Measurements from ENCODE around the gene CDK14. TPM values are rescaled to one million over a fixed set of nuclear protein-coding genes. Genes with fewer than 3 reads are reported as not detected.

The CDK14 gene
- total RNA-seq, 1 donor from 2014 or later: 64.6 TPM

GRCh38 chr7:91201442-91202113 lies 605.5 kb downstream of the CDK14 start:
- Mint-ChIP-seq H3K27me3 (ENCODE audit: low read depth) (no peaks in the 10 kb centered on the region), H3K4me3 (no peak overlapping the region), H3K9me3 (peaks cover 15% of the 10 kb centered on the region), H3K27ac (no peak overlapping the region), H3K4me1 (no peaks in the 10 kb centered on the region), H3K36me3 (peaks cover 12% of the 10 kb centered on the region)
- no peak for DNase-seq (ENCODE audit: low spot score in 2 of 2, unreplicated experiment in 2 of 2)
- TF ChIP-seq CTCF (IDR thresholded peaks at IDR 0.05; ENCODE audit: unreplicated experiment): no peak

- Mint-ChIP-seq H3K27ac (no peak overlapping the region), H3K36me3 (peaks cover 19% of the 10 kb centered on the region), H3K4me1 (no peaks in the 10 kb centered on the region), H3K9me3 (peaks cover 15% of the 10 kb centered on the region), H3K27me3 (ENCODE audit: low read depth) (no peaks in the 10 kb centered on the region), H3K4me3 (no peak overlapping the region)
- no peak for TF ChIP-seq CTCF (IDR thresholded peaks at IDR 0.05; ENCODE audit: unreplicated experiment)
- no peak for DNase-seq (ENCODE audit: low spot score in 2 of 2, unreplicated experiment in 2 of 2)
These were observed 610.3 kb downstream of the CDK14 start for GRCh38 chr7:91206361-91206960.

GRCh38 chr7:91212582-91212981 lies 616.5 kb downstream of the CDK14 start:
- H3K27me3 Mint-ChIP-seq (ENCODE audit: low read depth): no peaks in the 10 kb centered on the region
- H3K36me3 Mint-ChIP-seq: peaks cover 7% of the 10 kb centered on the region
- DNase-seq (ENCODE audit: low spot score in 2 of 2, unreplicated experiment in 2 of 2): no peak
- no peak for TF ChIP-seq CTCF (IDR thresholded peaks at IDR 0.05; ENCODE audit: unreplicated experiment)
- no peak overlapping the region for H3K4me3 Mint-ChIP-seq
- H3K27ac Mint-ChIP-seq: no peak overlapping the region
- no peaks in the 10 kb centered on the region for H3K4me1 Mint-ChIP-seq
- H3K9me3 Mint-ChIP-seq: no peaks in the 10 kb centered on the region

- no peak for TF ChIP-seq CTCF (IDR thresholded peaks at IDR 0.05; ENCODE audit: unreplicated experiment)
- Mint-ChIP-seq H3K27me3 (ENCODE audit: low read depth) (peaks cover 14% of the 10 kb centered on the region), H3K4me3 (no peak overlapping the region)
These were observed 630.3 kb downstream of the CDK14 start for GRCh38 chr7:91226411-91226810.

DNA sequence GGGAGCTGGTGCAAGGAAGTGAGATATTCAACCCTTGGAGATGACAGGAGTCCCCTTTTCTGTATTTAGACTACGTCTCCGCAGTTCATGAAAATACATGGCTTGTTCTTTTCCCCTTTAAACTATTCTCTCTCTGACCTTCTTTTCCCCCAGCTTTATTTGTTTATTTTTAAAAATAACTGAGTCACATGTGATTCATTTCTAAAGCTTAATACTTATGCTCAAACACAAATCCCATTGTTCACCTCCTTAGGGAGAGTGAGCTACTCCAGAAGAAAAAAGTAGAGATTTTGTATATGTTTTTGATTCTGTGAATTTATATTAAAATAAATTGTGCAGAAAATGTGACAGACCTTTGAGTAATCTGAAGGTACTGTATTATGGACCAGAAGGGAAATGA lies 632.2 kb downstream of the CDK14 start:
- Mint-ChIP-seq H3K9me3 (peaks cover 9% of the 10 kb centered on the region), H3K4me1 (no peaks in the 10 kb centered on the region), H3K27me3 (ENCODE audit: low read depth) (peaks cover 23% of the 10 kb centered on the region), H3K36me3 (no peaks in the 10 kb centered on the region), H3K4me3 (no peak overlapping the region), H3K27ac (no peak overlapping the region)
- DNase-seq (ENCODE audit: low spot score in 2 of 2, unreplicated experiment in 2 of 2): no peak
- TF ChIP-seq CTCF (IDR thresholded peaks at IDR 0.05; ENCODE audit: unreplicated experiment): no peak

More at GRCh38 chr7:91226411-91226810, 630.3 kb downstream of the CDK14 start:
- H3K9me3 Mint-ChIP-seq: peaks cover 9% of the 10 kb centered on the region
- no peaks in the 10 kb centered on the region for H3K36me3 Mint-ChIP-seq
- H3K27ac Mint-ChIP-seq: no peak overlapping the region
- no peak for DNase-seq (ENCODE audit: low spot score in 2 of 2, unreplicated experiment in 2 of 2)
- no peaks in the 10 kb centered on the region for H3K4me1 Mint-ChIP-seq
